Endodermal cell (in vitro differentiated cells): ENCODE measurements around the gene KCNQ1. TPM values are rescaled to one million over a fixed set of nuclear protein-coding genes. Genes with fewer than 3 reads are reported as not detected.

Experiments
- DNase-seq: peaks from one replicate; pipeline ENCODE4 v3.0.0-alpha.2; 2017
- H3K27ac ChIP-seq: 2 replicates; pipeline ENCODE4 v1.5.1; 2013; ENCODE audit warnings: mild to moderate bottlenecking, low read depth, low read length, moderate library complexity
- H3K27me3 ChIP-seq: 2 replicates; pipeline ENCODE4 v1.6.1; 2013; ENCODE audit warnings: mild to moderate bottlenecking, low read length, moderate library complexity; ENCODE audit not compliant: insufficient read depth, control insufficient read depth, poor library complexity, severe bottlenecking
- H3K36me3 ChIP-seq: 2 replicates; pipeline ENCODE4 v1.7.0; 2013; ENCODE audit warnings: mild to moderate bottlenecking, low read length, moderate library complexity; ENCODE audit not compliant: control insufficient read depth, insufficient read depth
- H3K4me1 ChIP-seq: one replicate; pipeline ENCODE4 v1.7.0; 2013; ENCODE audit warnings: low read length; ENCODE audit not compliant: control insufficient read depth, insufficient read depth
- H3K4me3 ChIP-seq: 2 replicates; pipeline ENCODE4 v1.5.1; 2013; ENCODE audit warnings: mild to moderate bottlenecking, low read length, moderate library complexity
- H3K9ac ChIP-seq: 2 replicates; pipeline ENCODE4 v1.6.1; 2013; ENCODE audit warnings: mild to moderate bottlenecking, low read length, moderate library complexity; ENCODE audit not compliant: poor library complexity, severe bottlenecking; ENCODE audit errors: extremely low read depth
- H3K9me3 ChIP-seq: 2 replicates; pipeline ENCODE4 v1.6.1; 2013; ENCODE audit warnings: mild to moderate bottlenecking, low read length, moderate library complexity; ENCODE audit not compliant: control insufficient read depth
- H3K27ac Mint-ChIP-seq: 2 replicates; pipeline ENCODE4 v1.8.0; 2020; ENCODE audit warnings: mixed read lengths
- H3K27me3 Mint-ChIP-seq: 2 replicates; pipeline ENCODE4 v1.8.0; 2021; ENCODE audit warnings: mild to moderate bottlenecking, mixed read lengths; ENCODE audit not compliant: insufficient read depth
- H3K36me3 Mint-ChIP-seq: 2 replicates; pipeline ENCODE4 v1.8.0; 2020; ENCODE audit warnings: low read depth, mixed read lengths
- H3K4me1 Mint-ChIP-seq: 2 replicates; pipeline ENCODE4 v1.8.0; 2020; ENCODE audit warnings: mixed read lengths
- H3K4me3 Mint-ChIP-seq: 2 replicates; pipeline ENCODE4 v1.8.0; 2020; ENCODE audit warnings: mild to moderate bottlenecking, moderate library complexity, mixed read lengths
- H3K9me3 Mint-ChIP-seq: 2 replicates; pipeline ENCODE4 v1.8.0; 2020; ENCODE audit warnings: mild to moderate bottlenecking, mixed read lengths
- CTCF ChIP-seq: fragments of 200-600 bp; sonication (generic); conservative IDR thresholded peaks from 2 replicates; pipeline ENCODE4 v1.5.0; 2021; ENCODE audit warnings: antibody characterized with exemption, mild to moderate bottlenecking
- WGBS, 2 experiments: methylation state at CpG; one replicate each; pipeline versions ENCODE4 v1.1.5 to v1.1.7; 2013; ENCODE audit warnings: missing lambda C conversion rate in 2 of 2, mixed read lengths in 1 of 2; ENCODE audit not compliant: insufficient coverage in 1 of 2, insufficient read length in 1 of 2; 5-methylcytosine and 5-hydroxymethylcytosine counted together
- total RNA-seq, 2 donors: library from RNA; stranded (reverse); fragmentation: NEBNext Ultra II Directional in 1 of 2; extraction: Animal tissue kit (Norgen Biotek cat#: 25700) in 1 of 2; gene quantifications; 2 replicates in 1 of 2; 3 replicates in 1 of 2; pipeline ENCODE4 v1.2.1, GENCODE V29; 2021

The KCNQ1 gene
- total RNA-seq, 2 donors from 2014 or later = 1.8 to 3.5 TPM

DNA sequence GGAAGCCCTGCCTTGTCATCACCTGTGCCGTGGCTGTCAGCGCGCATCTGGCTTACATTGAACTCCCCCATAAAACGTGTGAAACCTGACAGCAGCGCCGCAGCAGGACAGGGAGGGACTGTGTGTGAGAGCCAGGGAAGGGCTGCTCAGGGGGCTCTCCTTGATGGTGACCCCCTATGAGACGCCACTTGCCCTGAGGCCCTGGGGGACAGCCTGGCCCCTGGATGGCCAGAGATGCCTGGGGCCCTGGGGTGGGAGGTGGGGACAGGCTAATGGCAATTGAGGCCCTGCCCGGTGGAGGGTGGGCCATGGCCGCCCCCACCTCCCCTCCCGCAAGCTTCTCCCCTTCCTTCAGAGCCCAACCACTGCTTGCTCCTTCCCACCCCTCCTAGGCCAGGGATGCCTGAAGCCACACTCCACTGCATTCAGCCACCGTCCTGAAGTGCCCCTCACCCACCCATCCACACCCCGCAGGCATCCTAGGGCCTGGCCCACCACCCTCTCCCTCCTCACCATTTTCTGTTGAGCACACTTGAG is 290.3 kb downstream of the KCNQ1 start:
- WGBS, 2 experiments = 92 to 93% methylated on average over 7 to 12 of the region's 12 CpGs
- H3K4me1 Mint-ChIP-seq = peaks cover under 1% of the 10 kb centered on the region

DNA sequence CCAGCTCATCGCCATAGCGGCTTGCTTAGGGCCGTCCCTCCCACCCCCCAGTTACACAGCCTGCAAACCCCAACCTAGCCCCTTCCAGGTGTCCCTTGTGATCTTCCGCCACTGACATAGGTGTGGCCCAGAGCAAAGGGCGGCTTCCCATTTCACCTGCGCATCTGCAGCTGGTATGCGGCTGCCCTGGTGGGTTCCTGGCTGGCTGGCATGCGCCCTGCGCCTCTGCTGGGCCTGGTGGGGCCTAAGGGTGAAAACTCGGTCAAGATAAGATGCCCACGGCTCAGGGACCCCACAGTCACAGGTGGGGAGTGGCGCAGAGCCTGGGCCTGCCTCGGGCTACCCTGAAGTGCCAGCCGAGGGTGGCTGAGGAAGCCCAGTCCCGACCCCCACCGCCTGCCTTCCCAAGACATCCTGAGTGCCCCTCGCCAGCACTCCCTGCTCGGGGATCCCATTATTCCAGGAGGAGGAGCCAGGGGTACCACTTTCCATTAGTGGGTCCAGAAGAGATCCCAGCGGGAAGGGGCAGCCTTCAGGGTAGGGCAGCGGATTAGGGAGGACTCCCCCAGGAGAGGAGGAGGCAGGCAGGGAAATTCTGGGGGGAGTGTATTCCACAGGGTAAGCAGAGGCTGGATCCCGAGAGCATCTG is 291.9 kb downstream of the KCNQ1 start:
- no peak overlapping the region for H3K4me3 Mint-ChIP-seq
- Histone ChIP-seq H3K27ac (no peak overlapping the region), H3K9me3 (no peaks in the 10 kb centered on the region), H3K4me3 (no peak overlapping the region), H3K36me3 (no peaks in the 10 kb centered on the region), H3K9ac (no peak overlapping the region), H3K4me1 (peaks cover 3% of the 10 kb centered on the region), H3K27me3 (no peaks in the 10 kb centered on the region)
- H3K9me3 Mint-ChIP-seq = no peaks in the 10 kb centered on the region
- WGBS, 2 experiments = 93 to 97% methylated on average over 18 to 21 of the region's 21 CpGs
- no peak for TF ChIP-seq CTCF
- peaks cover 5% of the 10 kb centered on the region for H3K4me1 Mint-ChIP-seq
- H3K36me3 Mint-ChIP-seq = no peaks in the 10 kb centered on the region
- no peak for DNase-seq
- H3K27ac Mint-ChIP-seq = no peak overlapping the region
- H3K27me3 Mint-ChIP-seq = peaks cover 37% of the 10 kb centered on the region

More for the DNA sequence above, 290.3 kb downstream of the KCNQ1 start:
- TF ChIP-seq CTCF = no peak
- Histone ChIP-seq H3K9me3 (no peaks in the 10 kb centered on the region), H3K9ac (no peak overlapping the region), H3K4me1 (peaks cover 2% of the 10 kb centered on the region), H3K36me3 (no peaks in the 10 kb centered on the region), H3K4me3 (no peak overlapping the region), H3K27me3 (no peaks in the 10 kb centered on the region), H3K27ac (no peak overlapping the region)
- H3K27me3 Mint-ChIP-seq = peaks cover 43% of the 10 kb centered on the region
- no peak for DNase-seq
- no peak overlapping the region for H3K4me3 Mint-ChIP-seq
- no peak overlapping the region for H3K27ac Mint-ChIP-seq
- H3K9me3 Mint-ChIP-seq = no peaks in the 10 kb centered on the region
- no peaks in the 10 kb centered on the region for H3K36me3 Mint-ChIP-seq

GRCh38 chr11:2737226-2737590 is 292.4 kb downstream of the KCNQ1 start:
- Histone ChIP-seq H3K36me3 (no peaks in the 10 kb centered on the region), H3K27ac (no peak overlapping the region), H3K4me3 (no peak overlapping the region), H3K27me3 (no peaks in the 10 kb centered on the region), H3K9me3 (no peaks in the 10 kb centered on the region), H3K4me1 (peaks cover 8% of the 10 kb centered on the region), H3K9ac (no peak overlapping the region)
- DNase-seq = no peak
- no peak for TF ChIP-seq CTCF
- Mint-ChIP-seq H3K27ac (no peak overlapping the region), H3K36me3 (no peaks in the 10 kb centered on the region), H3K27me3 (peaks cover 32% of the 10 kb centered on the region), H3K4me3 (no peak overlapping the region), H3K4me1 (peaks cover 10% of the 10 kb centered on the region), H3K9me3 (no peaks in the 10 kb centered on the region)
- 87% methylated on average over 7 of the region's 7 CpGs; no CpG with 5 or more reads in 1 of the 2 experiments for WGBS, 2 experiments
